ENCODE results near the gene SIK3.

SIK3 gene

DNA sequence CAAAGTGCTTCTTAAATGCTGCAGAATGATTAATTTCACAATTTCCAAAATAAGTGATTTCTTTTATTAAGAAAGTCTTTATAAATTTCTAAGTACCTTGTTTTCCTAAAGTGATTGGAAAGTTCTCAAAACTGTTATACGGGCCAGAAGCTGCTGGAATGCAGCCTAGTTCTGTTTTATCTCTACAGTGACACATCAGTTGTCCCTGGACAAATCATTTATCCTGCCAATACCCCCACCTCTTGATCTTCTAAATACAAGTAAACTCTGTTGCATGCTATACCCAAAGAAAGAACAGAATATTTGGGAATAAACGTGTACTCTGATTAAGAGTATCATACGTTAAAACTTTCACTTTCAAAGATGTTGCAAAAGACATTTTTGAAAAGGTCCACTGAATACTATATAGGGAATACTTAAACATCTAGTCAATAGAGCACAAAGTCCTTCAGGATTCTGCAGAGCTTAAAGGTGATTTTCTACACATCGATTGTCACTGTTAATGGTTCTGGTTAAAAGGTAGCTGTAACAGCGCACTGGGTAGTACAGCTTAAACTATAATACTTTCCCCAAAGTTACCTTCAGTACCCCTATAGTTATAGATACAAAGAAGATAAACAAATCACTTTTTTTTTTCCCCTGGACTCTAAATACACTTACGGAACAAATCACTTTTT lies 168.7 kb downstream of the SIK3 start:
- no peak overlapping the region for H2AFZ ChIP-seq (ENCODE audit: low read depth, low read length)
- no peaks in the 10 kb centered on the region for H3K27me3 ChIP-seq (ENCODE audit: insufficient read depth, low read length, poor library complexity)
- DNase-seq: no peak
- no peaks in the 10 kb centered on the region for H3K9me3 ChIP-seq (ENCODE audit: insufficient read depth, low read length, severe bottlenecking)
- no peaks in the 10 kb centered on the region for H4K20me1 ChIP-seq (ENCODE audit: insufficient read depth, low read length)
- H3K4me1 ChIP-seq (ENCODE audit: insufficient read depth, low read length): peaks cover 66% of the 10 kb centered on the region
- H3K4me3 ChIP-seq (ENCODE audit: low read depth in 1 of 2, low read length in 2 of 2): no peak overlapping the region
- no peak overlapping the region for H3K9ac ChIP-seq (ENCODE audit: low read depth, low read length)
- H3K4me2 ChIP-seq (ENCODE audit: insufficient read depth, low read length): no peak overlapping the region
- H3K79me2 ChIP-seq (ENCODE audit: insufficient read depth, low read length): no peaks in the 10 kb centered on the region
- ATAC-seq (ENCODE audit: insufficient read depth, low read depth): no peak
- TF ChIP-seq EZH2 (IDR thresholded peaks at IDR 0.05; ENCODE audit: borderline replicate concordance, low read depth, low read length, severe bottlenecking): no peak
- TF ChIP-seq, protein P1, sequence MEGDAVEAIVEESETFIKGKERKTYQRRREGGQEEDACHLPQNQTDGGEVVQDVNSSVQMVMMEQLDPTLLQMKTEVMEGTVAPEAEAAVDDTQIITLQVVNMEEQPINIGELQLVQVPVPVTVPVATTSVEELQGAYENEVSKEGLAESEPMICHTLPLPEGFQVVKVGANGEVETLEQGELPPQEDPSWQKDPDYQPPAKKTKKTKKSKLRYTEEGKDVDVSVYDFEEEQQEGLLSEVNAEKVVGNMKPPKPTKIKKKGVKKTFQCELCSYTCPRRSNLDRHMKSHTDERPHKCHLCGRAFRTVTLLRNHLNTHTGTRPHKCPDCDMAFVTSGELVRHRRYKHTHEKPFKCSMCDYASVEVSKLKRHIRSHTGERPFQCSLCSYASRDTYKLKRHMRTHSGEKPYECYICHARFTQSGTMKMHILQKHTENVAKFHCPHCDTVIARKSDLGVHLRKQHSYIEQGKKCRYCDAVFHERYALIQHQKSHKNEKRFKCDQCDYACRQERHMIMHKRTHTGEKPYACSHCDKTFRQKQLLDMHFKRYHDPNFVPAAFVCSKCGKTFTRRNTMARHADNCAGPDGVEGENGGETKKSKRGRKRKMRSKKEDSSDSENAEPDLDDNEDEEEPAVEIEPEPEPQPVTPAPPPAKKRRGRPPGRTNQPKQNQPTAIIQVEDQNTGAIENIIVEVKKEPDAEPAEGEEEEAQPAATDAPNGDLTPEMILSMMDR (IDR thresholded peaks at IDR 0.05; ENCODE audit: borderline replicate concordance, extremely low read depth, low read length, poor library complexity, severe bottlenecking): no peak
- H3K27ac ChIP-seq (ENCODE audit: low read length): peak overlapping the region; percentile 54
- peaks cover 15% of the 10 kb centered on the region for H3K36me3 ChIP-seq (ENCODE audit: insufficient read depth, low read length)

DNA sequence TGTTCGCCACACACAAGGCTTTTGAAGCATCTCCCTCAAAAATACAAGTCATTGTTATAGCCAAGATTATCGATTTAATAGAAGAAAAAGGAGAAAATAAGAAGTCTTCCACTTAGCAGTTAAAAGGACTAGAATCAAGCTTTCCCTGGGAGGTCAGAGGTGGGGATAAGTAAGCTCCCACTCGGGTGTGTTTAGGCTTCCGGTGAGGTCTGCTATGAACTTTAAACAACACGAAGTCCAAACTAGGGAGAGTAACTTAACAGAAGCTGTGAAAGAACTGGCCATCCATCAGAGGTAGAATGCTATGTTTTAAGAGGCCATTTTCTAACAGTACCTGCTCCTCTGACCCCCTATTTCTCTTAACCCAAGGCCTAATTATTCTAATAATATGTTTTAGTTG lies 169.4 kb downstream of the SIK3 start:
- Histone ChIP-seq H3K79me2 (ENCODE audit: insufficient read depth, low read length) (no peaks in the 10 kb centered on the region), H3K4me3 (ENCODE audit: low read depth in 1 of 2, low read length in 2 of 2) (no peak overlapping the region), H3K9ac (ENCODE audit: low read depth, low read length) (no peak overlapping the region), H3K36me3 (ENCODE audit: insufficient read depth, low read length) (peaks cover 18% of the 10 kb centered on the region), H3K27ac (ENCODE audit: low read length) (peak overlapping the region; percentile 38), H3K4me1 (ENCODE audit: insufficient read depth, low read length) (peaks cover 66% of the 10 kb centered on the region), H4K20me1 (ENCODE audit: insufficient read depth, low read length) (no peaks in the 10 kb centered on the region), H3K27me3 (ENCODE audit: insufficient read depth, low read length, poor library complexity) (no peaks in the 10 kb centered on the region), H3K4me2 (ENCODE audit: insufficient read depth, low read length) (no peak overlapping the region), H3K9me3 (ENCODE audit: insufficient read depth, low read length, severe bottlenecking) (no peaks in the 10 kb centered on the region), H2AFZ (ENCODE audit: low read depth, low read length) (no peak overlapping the region)
- no peak for DNase-seq
- no peak for ATAC-seq (ENCODE audit: insufficient read depth, low read depth)
- TF ChIP-seq, protein P1 (IDR thresholded peaks at IDR 0.05; ENCODE audit: borderline replicate concordance, extremely low read depth, low read length, poor library complexity, severe bottlenecking): no peak
- TF ChIP-seq EZH2 (IDR thresholded peaks at IDR 0.05; ENCODE audit: borderline replicate concordance, low read depth, low read length, severe bottlenecking): no peak

DNA sequence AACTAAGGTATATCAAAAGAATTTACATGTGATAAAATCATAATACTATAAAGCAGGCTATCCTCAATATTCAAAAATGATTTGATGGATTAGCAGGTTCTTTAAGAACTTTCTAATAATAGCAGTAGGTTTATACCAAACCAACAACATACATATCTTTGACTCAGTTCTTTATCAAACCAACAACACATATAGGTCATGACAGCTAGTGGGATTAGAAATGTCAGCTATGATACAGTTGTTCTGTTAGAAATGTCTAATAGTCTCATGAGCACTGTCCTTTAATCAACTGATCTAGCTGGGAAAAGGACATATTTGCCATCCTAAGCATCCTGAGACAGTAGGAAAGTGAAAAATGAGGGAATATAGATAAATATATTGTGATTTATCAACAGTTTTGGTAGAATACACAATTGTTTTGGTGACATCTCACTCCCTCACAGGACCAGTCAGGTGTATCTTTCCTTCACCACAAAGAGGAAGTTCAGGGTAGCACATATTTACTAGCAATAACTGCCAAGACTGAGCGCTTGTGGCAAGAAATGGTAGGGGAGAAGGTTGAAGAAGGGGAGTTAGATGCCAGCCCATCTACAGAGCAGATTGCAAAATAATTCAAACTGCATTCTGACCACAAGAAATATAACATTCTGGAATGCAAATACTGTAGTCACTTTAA lies 170.0 kb downstream of the SIK3 start:
- Histone ChIP-seq H3K36me3 (ENCODE audit: insufficient read depth, low read length) (peaks cover 18% of the 10 kb centered on the region), H3K4me2 (ENCODE audit: insufficient read depth, low read length) (0 out of 2 replicates have a peak overlapping the region, but pooled peaks have one; percentile 5), H3K9me3 (ENCODE audit: insufficient read depth, low read length, severe bottlenecking) (no peaks in the 10 kb centered on the region), H3K27me3 (ENCODE audit: insufficient read depth, low read length, poor library complexity) (no peaks in the 10 kb centered on the region), H3K4me3 (ENCODE audit: low read depth in 1 of 2, low read length in 2 of 2) (no peak overlapping the region), H3K9ac (ENCODE audit: low read depth, low read length) (no peak overlapping the region), H3K27ac (ENCODE audit: low read length) (peak overlapping the region; percentile 64), H4K20me1 (ENCODE audit: insufficient read depth, low read length) (no peaks in the 10 kb centered on the region), H3K79me2 (ENCODE audit: insufficient read depth, low read length) (no peaks in the 10 kb centered on the region), H2AFZ (ENCODE audit: low read depth, low read length) (no peak overlapping the region), H3K4me1 (ENCODE audit: insufficient read depth, low read length) (peaks cover 66% of the 10 kb centered on the region)
- DNase-seq (peak; percentile 42), ATAC-seq (ENCODE audit: insufficient read depth, low read depth) (peak; percentile 75)
- TF ChIP-seq, protein P1 (IDR thresholded peaks at IDR 0.05; ENCODE audit: borderline replicate concordance, extremely low read depth, low read length, poor library complexity, severe bottlenecking): no peak
